ENCODE measurements around the gene HOXA3. TPM values are rescaled to one million over a fixed set of nuclear protein-coding genes. Genes with fewer than 3 reads are reported as not detected.

HOXA3 gene
- total and polyA plus RNA-seq, 2 experiments from 2014 or later, result 0.83 to 4.1 TPM

DNA sequence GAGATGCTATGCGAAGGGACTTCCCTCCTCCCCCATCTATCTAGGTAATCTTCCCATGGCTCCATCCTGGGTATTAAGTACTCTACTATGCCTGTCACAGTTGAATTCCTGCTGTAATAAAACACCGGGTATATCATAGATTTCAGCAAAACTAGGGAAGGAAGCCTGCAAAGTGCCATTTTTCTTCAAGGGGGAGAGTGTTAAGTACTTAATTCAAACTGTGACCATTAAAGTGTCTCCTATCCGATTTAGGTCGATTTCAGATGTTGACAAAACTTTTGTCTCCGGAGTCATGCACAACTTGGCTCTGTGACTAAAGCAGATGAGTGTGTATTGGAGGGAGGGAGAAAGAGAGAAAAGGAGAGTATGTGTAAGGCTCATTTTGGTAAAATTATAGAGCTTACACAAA is 26.4 kb downstream of the HOXA3 start:
- Histone ChIP-seq H3K36me3 (replicated peaks; ENCODE audit: insufficient read depth, low read depth) (no peaks in the 10 kb centered on the region), H2AFZ (no peak overlapping the region), H3K27me3 (peaks cover 81% of the 10 kb centered on the region), H4K20me1 (ENCODE audit: insufficient read depth, poor library complexity, severe bottlenecking) (no peaks in the 10 kb centered on the region), H3K27ac (no peak overlapping the region), H3K4me1 (ENCODE audit: insufficient read depth) (peaks cover 8% of the 10 kb centered on the region), H3K9me3 (ENCODE audit: low read depth) (no peaks in the 10 kb centered on the region), H3K9me2 (replicated peaks; ENCODE audit: insufficient read depth) (no peaks in the 10 kb centered on the region), H3K4me3 (no peak overlapping the region), H3K4me2 (no peak overlapping the region), H3K79me2 (peaks cover 6% of the 10 kb centered on the region)
- WGBS (ENCODE audit: low lambda C conversion rate, missing lambda C conversion rate), result 37% methylated on average over 5 of the region's 5 CpGs
- no peak for DNase-seq (ENCODE audit: low spot score)
- TF ChIP-seq, protein P1, sequence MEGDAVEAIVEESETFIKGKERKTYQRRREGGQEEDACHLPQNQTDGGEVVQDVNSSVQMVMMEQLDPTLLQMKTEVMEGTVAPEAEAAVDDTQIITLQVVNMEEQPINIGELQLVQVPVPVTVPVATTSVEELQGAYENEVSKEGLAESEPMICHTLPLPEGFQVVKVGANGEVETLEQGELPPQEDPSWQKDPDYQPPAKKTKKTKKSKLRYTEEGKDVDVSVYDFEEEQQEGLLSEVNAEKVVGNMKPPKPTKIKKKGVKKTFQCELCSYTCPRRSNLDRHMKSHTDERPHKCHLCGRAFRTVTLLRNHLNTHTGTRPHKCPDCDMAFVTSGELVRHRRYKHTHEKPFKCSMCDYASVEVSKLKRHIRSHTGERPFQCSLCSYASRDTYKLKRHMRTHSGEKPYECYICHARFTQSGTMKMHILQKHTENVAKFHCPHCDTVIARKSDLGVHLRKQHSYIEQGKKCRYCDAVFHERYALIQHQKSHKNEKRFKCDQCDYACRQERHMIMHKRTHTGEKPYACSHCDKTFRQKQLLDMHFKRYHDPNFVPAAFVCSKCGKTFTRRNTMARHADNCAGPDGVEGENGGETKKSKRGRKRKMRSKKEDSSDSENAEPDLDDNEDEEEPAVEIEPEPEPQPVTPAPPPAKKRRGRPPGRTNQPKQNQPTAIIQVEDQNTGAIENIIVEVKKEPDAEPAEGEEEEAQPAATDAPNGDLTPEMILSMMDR (IDR thresholded peaks at IDR 0.05; ENCODE audit: poor library complexity), result no peak
- TF ChIP-seq EZH2 (IDR thresholded peaks at IDR 0.05; ENCODE audit: borderline replicate concordance) (no peak), EZH2phosphoT487 (IDR thresholded peaks at IDR 0.05; ENCODE audit: low read depth, severe bottlenecking, unreplicated experiment) (no peak)

DNA sequence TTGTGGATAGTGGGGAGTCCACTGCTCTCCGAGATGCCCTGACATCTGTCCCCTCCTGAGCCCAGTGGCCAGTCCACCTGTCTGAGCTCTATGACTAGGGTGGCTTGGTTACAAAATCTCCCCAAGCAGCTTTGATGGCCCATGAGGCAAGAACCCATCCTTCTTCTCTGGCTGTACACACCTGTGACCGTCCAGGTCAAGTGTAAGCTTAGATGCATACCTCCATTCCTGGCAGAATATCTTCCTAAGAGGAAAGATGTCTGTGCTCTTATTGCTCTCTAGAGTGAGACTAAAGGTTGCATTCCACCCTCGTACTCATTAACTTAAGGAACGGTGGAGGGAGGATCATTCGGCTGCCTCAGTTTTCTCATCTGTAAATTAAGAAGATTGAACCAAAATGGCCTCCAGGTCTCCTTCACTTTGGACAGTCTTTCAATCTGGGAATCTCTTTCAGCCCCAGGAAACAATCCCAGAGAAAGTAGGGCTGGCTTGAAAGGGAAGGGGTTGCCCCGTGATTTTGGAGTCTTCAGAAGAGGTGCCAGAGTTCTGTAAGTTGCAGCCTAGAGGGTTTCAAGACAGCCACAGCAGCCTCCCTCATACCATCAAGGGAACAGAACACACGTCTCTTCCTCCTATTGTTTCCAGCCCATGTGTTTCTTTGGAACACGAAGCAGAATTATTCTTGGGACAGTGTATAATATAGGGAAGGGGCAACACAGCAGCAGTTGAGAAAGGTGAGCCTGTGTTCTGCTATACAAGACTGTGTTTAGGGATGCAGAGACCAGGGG is 27.3 kb downstream of the HOXA3 start:
- no peaks in the 10 kb centered on the region for H3K9me2 ChIP-seq (replicated peaks; ENCODE audit: insufficient read depth)
- H3K4me3 ChIP-seq, result no peak overlapping the region
- H3K27me3 ChIP-seq, result peaks cover 79% of the 10 kb centered on the region
- TF ChIP-seq, protein P1 (IDR thresholded peaks at IDR 0.05; ENCODE audit: poor library complexity), result no peak
- TF ChIP-seq EZH2 (IDR thresholded peaks at IDR 0.05; ENCODE audit: borderline replicate concordance) (no peak), EZH2phosphoT487 (IDR thresholded peaks at IDR 0.05; ENCODE audit: low read depth, severe bottlenecking, unreplicated experiment) (no peak)
- no peak for DNase-seq (ENCODE audit: low spot score)
- 58% methylated on average over 8 of the region's 8 CpGs for WGBS (ENCODE audit: low lambda C conversion rate, missing lambda C conversion rate)
- H3K4me2 ChIP-seq, result no peak overlapping the region
- H3K36me3 ChIP-seq (replicated peaks; ENCODE audit: insufficient read depth, low read depth), result no peaks in the 10 kb centered on the region
- H3K9me3 ChIP-seq (ENCODE audit: low read depth), result no peaks in the 10 kb centered on the region
- no peak overlapping the region for H3K27ac ChIP-seq
- no peaks in the 10 kb centered on the region for H4K20me1 ChIP-seq (ENCODE audit: insufficient read depth, poor library complexity, severe bottlenecking)
- peaks cover 11% of the 10 kb centered on the region for H3K4me1 ChIP-seq (ENCODE audit: insufficient read depth)
- peaks cover 6% of the 10 kb centered on the region for H3K79me2 ChIP-seq
- no peak overlapping the region for H2AFZ ChIP-seq

DNA sequence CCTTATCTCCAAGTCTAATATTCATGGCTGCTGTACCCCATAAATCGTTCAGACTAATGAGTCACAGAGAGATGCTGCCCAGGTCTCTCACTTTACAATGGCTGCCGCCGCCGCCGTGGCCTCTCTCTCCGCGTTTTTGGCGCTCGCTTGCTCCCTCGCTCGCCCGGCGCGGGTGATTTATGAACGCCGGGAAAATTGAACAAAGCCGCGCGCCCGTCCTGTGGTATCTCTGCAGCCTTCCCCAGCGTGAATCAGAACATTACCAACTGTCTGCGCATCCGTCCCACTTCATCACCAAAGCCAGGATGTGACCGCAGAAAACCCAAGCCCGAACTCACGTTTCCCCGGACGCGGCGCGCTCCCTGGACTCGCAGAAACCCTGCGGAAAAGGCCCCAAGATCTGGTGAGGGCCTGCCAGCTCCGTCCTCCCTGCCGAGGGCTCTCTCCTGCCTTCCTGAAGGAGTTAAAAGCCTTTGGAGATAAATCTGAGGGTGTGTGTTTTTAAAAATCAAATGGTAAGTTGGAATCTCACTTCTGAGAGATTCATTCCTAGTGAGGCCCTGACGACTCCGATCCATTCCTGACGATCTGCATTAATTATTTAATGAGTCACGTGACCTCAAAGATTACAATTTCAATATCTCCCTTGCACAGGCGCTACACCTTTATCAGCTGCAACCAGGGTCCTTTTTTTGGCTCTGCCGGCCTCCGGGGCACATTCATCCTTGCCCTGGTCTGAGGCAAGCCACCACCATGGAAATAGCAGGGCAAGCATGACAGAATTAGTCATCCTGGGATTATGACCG is 28.1 kb downstream of the HOXA3 start:
- DNase-seq (ENCODE audit: low spot score), result no peak
- peak overlapping the region; percentile 66 for H3K4me2 ChIP-seq
- peaks cover 75% of the 10 kb centered on the region for H3K27me3 ChIP-seq
- H3K79me2 ChIP-seq, result peaks cover 9% of the 10 kb centered on the region
- H3K9me2 ChIP-seq (replicated peaks; ENCODE audit: insufficient read depth), result no peaks in the 10 kb centered on the region
- no peaks in the 10 kb centered on the region for H4K20me1 ChIP-seq (ENCODE audit: insufficient read depth, poor library complexity, severe bottlenecking)
- 35% methylated on average over 43 of the region's 43 CpGs for WGBS (ENCODE audit: low lambda C conversion rate, missing lambda C conversion rate)
- no peaks in the 10 kb centered on the region for H3K9me3 ChIP-seq (ENCODE audit: low read depth)
- TF ChIP-seq, protein P1 (IDR thresholded peaks at IDR 0.05; ENCODE audit: poor library complexity), result no peak
- TF ChIP-seq EZH2phosphoT487 (IDR thresholded peaks at IDR 0.05; ENCODE audit: low read depth, severe bottlenecking, unreplicated experiment), result peak; percentile 6
- TF ChIP-seq EZH2 (IDR thresholded peaks at IDR 0.05; ENCODE audit: borderline replicate concordance), result peak; percentile 54
- peaks cover 11% of the 10 kb centered on the region for H3K4me1 ChIP-seq (ENCODE audit: insufficient read depth)
- no peak overlapping the region for H3K4me3 ChIP-seq
- no peak overlapping the region for H2AFZ ChIP-seq
- H3K36me3 ChIP-seq (replicated peaks; ENCODE audit: insufficient read depth, low read depth), result no peaks in the 10 kb centered on the region
- no peak overlapping the region for H3K27ac ChIP-seq

Data from hepatocyte (in vitro differentiated cells).